GM21360 (cell line): ENCODE results near the gene PARN.
"Not testable (repeated sequence)": the region's sequence is repeated elsewhere in the genome, so short reads cannot be mapped to it uniquely, and the experiment has no call there.

ENCODE experiments used
- ATAC-seq: cut with Tn5 transposase; IDR thresholded peaks from one replicate; pipeline ENCODE4 v1.9.1; 2021; ENCODE audit warnings: mild to moderate bottlenecking, moderate library complexity; ENCODE audit not compliant: unreplicated experiment

PARN gene

GRCh38 chr16:14634389-14634725 lies 4.3 kb upstream of the PARN start:
- ATAC-seq = no peak

- peak; percentile 70 for ATAC-seq
These were observed 2.9 kb upstream of the PARN start, which contains the start of gene BFAR for GRCh38 chr16:14632693-14633569. Gene BFAR (plus strand): TSS chr16:14632951. CDS start chr16:14644347, 11,396 bp downstream.

DNA sequence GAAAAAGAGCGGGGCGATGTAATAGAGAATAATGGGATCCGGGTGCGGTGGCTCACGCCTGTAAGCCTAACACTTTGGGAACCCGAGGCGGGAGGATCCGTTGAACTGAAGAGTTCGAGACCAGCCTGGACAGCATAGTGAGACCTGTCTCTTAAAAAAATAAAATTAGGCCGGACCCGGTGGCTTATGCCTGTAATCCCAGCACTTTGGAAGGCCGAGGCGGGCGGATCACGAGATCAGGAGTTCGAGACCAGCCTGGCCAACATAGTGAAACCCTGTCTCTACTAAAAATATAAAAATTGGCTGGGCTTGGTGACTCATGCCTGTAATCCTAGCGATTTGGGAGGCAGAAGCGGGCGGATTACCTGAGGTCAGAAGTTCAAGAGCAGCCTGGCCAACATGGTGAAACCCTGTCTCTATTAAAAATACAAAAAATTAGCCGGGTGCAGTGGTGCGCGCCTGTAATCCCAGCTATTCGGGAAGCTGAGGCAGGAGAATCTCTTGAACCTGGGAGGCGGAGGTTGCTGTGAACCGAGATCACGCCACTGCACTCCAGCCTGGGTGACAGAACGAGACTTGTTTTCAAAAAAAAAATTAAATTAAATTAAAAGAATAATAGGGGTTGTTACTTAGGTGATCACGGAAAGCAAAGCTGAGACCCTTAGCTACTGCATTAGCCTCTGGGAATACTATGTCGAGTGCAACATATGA lies 715 bp upstream of the PARN start:
- ATAC-seq = not testable (repeated sequence)

GRCh38 chr16:14629612-14629918 lies 495 bp downstream of the PARN start:
- ATAC-seq = no peak

DNA sequence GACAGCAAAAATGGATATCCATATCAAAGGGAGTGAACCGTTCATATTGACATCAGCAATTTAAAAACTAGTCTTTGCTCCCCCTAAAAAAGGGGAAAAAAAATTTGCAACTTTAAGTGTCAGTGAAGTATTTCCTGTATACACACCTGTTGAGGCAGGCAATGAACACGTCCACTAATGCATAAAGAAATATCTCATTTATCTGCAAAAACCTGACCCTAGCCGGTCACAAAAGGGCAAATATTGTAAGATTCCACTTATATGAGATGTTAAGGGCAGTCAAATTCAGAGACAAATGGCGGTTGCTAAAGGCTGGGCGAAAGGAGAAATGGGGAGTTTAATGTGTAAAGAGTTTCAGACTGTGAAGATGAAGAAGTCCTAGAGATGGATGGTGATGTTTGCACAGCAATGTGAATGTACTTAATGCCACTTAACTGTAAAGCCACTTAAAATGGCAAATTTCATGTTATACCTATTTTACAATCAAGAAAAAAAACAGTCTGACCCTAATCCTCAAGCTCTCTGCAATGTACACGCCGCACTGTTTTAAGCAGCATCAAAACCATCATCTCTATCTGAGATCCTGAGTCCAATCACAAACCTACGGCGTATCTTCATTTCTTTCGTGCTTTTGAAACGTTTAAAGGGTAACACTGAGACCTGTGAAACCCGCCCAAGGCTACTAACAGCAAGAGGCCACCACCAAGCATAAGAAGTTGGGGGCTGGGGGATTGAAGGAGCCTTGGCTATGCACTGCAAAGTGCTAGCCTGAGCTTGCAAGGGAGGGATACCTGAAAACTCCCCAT lies 1.1 kb downstream of the PARN start:
- ATAC-seq = no peak

DNA sequence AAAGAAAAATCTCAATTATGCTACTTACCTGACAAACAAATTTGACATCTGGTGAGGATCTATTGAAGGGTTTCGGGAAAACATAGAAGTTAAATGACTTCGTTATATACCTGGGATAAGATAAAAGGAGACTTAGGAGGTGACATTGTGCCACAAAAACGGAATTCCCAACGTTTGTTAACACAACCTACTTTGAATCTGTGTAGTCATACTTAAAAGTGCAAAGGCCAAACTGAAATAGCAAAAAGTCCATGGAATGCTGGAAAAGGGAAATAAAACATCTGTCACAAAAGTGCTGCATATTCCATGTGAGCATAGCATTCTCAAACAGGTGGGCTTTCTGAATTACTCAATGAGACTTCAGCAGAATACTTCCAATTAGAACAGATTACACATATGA lies 3.0 kb downstream of the PARN start:
- ATAC-seq = no peak

DNA sequence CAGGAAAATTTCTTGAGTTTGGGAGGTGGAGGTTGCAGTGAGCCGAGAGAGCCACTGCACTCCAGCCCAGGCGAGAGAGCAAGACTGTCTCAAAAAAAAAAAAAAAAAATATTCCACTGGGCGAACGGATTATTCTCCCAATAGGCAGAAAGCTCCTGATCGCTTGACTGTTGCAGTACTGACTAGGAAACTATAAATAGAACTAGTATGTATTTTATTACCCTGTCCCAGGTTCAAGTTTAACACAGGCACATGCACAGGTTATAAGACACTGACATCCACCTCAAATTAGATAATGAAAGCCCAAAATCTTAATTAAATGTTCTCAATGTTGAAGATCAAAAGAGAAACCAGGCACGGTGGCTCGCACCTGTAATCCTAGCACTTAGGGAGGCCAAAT lies 11.5 kb downstream of the PARN start:
- no peak for ATAC-seq

DNA sequence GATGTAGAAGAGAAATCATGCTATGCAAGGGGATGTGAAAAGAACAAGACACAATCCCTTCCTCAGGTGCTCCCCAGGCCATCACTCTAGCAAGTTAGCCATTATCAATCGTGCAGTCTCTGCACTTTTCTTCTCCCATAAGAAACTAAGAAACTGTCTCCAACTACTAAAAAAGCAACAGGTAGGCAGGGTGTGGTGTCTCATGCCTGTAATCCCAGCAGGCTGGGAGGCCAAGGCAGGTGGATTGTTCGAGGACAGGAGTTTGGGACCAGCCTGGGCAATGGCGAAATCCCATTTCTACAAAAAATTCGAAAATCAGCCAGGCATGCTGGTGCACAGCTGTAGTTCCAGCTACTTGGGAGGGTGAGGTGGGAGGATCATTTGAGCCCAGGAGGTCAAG lies 13.8 kb downstream of the PARN start:
- no peak for ATAC-seq

- ATAC-seq = no peak
These were observed 16.1 kb downstream of the PARN start for GRCh38 chr16:14613991-14614390.

DNA sequence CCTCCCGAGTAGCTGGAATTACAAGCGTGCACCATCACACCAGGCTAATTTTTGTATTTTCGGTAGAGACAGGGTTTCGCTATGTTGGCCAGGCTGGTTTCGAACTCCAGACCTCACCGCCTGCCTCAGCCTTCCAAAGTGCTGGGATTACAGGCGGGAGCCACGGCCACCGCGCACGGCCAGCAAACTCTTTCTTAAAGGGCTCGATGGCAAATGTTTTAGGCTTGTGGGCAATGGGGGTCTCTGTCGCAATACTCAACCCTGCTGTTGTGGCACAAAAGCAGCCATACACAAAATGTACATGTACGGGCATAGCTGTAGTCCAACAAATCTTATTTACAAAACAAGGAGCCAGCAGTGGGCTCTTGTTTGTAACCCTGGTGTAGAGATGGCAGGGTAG lies 18.4 kb downstream of the PARN start:
- ATAC-seq = no peak

GRCh38 chr16:14609716-14610115 lies 20.3 kb downstream of the PARN start:
- no peak for ATAC-seq

- no peak for ATAC-seq
These were observed 21.5 kb downstream of the PARN start for GRCh38 chr16:14608604-14609003.

DNA sequence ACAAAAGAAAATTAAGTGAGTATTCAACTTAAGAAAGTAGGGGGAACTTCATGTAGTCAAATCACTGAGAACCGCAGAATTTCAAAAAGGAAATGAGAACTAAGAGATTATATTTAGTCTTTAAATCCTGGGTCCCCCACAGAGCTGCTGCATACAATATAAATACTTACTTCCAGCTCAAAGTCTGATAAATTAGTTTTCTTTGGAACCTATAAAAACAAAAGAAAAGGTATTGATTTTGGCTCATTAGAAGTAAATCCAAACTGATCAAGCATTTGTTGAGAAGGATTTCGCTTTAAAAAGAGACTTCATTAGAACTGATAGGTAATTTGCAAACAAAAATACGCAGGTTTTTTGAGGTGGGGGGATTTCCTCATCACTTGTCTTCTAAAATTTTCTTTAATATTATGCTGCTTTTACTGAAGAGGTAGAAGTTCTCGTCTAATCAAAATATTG lies 21.9 kb downstream of the PARN start:
- ATAC-seq = no peak

- no peak for ATAC-seq
These were observed 24.0 kb downstream of the PARN start for GRCh38 chr16:14606102-14606501.

GRCh38 chr16:14602443-14602963 lies 27.6 kb downstream of the PARN start:
- no peak for ATAC-seq

- no peak for ATAC-seq
These were observed 29.9 kb downstream of the PARN start for GRCh38 chr16:14600164-14600563.

- ATAC-seq = no peak
These were observed 43.3 kb downstream of the PARN start for GRCh38 chr16:14586637-14587305.

- no peak for ATAC-seq
These were observed 44.8 kb downstream of the PARN start for GRCh38 chr16:14585287-14585686.

DNA sequence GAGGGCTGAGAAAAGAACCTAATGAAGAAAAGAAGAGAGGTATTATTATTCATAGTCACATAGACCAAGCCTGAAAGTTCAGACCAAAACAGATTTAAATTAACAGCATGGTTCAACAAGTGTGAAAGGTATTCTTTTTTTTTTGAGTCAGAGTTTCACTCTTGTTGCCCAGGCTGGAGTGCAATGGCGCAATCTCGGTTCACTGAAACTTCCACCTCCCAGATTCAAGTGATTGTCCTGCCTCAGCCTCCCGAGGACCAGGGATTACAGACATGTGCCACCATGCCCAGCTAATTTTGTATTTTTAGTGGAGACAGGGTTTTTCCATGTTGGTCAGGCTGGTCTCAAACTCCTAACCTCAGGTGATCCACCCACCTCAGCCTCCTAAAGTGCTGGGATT lies 49.1 kb downstream of the PARN start:
- ATAC-seq = not testable (repeated sequence)

DNA sequence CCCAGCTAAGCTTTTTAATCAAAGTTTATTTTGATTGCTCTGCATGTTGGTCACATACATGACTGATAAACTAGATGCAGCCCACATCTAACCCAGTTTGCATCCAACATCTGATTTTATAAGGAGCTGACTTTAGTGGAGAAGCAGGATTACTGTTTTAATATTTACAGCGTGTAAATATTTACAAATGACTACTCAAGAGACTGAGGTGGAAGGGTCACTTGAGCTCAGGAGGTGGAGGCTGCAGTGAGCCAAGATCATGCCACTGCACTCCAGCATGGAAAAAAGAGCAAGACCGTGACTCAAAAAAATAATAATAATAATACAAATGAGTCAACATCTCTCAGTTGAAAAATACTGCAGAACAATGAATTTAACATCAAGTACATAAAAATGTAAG lies 50.8 kb downstream of the PARN start:
- ATAC-seq = no peak

DNA sequence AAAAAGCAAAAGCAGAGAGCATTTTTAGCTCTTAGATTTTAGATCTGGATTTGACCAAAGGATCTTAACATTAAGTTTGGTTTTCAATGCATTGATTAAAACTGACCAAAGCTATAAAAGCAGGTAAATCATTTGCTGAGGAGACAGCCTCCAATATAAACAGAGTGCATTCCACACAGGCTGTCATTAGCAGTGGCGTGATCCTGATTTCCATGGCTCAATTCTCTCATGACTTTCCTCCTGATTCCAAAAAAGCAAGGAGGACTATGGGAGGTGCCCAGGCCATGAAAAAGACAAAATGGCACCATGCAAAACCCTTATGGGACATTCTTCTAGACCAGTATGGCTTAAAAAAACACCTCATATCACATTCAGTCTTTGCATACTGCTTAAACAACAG lies 53.5 kb downstream of the PARN start:
- no peak for ATAC-seq
